Measurements from ENCODE around the gene SSC5D. TPM values are rescaled to one million over a fixed set of nuclear protein-coding genes. Genes with fewer than 3 reads are reported as not detected.

Gene SSC5D
- 0.68 and 5.7 TPM in 2 replicates for total RNA-seq (ENCODE audit: low replicate concordance)

DNA sequence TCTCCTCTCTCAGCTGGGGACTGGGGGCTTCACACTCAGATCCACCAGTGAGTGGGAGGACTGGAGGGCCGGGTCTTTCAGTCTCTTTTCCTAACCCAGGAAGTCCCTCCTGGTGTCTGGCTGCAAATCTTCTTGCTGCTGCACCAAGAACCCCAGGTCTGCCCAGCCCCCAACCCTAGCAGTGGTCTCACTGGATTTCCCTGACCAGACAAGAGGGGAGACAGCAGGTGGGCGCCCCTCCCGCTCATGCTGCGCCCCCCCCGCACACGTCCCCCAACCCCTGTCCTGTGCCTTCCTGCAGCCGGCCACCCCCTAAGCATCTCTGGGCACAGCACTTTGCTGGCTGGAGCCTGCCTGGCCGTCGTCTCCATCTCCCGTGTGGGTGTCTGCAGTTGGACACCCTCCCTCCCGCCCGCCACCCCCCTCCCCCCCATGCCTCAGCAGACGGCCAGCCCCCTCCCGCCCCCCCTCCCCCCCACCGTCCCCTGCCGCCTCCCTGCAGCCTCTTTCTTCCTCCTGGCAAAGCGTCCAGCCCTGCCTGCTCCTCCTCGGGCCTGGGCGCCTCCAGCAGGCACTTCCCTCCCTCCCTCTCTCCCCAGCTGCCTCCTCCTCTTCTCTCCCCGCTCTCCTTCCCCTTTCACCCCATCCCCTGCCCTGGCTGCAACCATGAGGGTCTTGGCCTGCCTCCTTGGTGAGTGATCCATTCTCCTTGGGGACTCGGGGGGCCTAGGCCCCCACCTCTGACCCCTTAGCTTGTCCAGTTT is at the start of gene SSC5D:
SSC5D (plus strand) TSS at position 513 of the 764 bp plus-strand sequence; CDS start at position 667, 154 bp downstream.

GRCh38 chr19:55443045-55443823 is 45.0 kb upstream of the SSC5D start, which contains the start of gene SHISA7:
Gene SHISA7 (minus strand): TSS chr19:55443300. CDS start chr19:55442863, 437 bp downstream.

DNA sequence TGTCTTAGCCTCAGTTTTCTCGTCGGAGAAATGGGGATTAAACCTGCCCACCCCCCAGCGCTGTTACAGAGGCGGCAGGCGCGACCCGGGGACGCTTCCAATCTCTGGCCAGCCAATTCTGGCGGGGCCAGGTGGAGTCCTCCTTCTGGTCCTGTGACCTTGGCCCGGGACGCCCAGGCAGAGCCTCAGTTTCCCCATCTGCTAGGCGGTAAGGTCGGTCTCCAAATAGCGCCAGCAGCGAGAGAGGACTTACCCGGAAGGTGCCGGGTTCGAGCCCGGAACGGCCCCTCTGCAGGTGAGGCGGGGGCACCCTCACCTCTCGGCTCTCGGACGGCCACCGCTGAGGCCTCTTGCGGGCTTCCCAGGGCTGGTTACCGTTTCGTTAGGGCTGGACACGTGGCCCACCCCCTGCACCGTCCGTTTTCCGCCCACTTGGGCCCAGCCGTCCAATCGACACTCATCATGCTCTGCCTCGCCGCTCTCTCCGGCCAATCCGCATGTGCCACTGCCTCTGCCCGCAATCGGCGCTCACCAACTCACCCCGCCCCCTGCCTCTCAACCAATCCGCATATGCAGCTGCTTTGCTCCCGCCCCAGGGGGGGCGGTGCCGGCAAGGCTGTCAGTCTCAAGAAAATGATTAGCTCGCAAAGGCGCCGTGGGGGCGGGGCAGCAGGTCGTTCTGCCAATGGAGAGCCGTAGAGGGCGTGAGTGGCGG is 26.8 kb upstream of the SSC5D start, which contains the start of gene ISOC2:
ISOC2 (minus strand) TSS at position 384 of the 715 bp plus-strand sequence. CDS start 5,156 bp downstream, outside the sequence.

GRCh38 chr19:55464662-55465054 is 23.6 kb upstream of the SSC5D start, which contains the start of gene C19orf85:
Gene C19orf85 (minus strand): TSS chr19:55464751. CDS start chr19:55464554, 197 bp downstream.

GRCh38 chr19:55476100-55476775 is 12.0 kb upstream of the SSC5D start, which contains the start of gene ZNF628:
Gene ZNF628 (plus strand): TSS chr19:55476617. CDS start chr19:55479911, 3,294 bp downstream.

GRCh38 chr19:55484593-55485438 is 3.4 kb upstream of the SSC5D start, which contains the start of gene NAT14:
Gene NAT14 (plus strand): TSS chr19:55485188. CDS start chr19:55485709, 521 bp downstream.

DNA sequence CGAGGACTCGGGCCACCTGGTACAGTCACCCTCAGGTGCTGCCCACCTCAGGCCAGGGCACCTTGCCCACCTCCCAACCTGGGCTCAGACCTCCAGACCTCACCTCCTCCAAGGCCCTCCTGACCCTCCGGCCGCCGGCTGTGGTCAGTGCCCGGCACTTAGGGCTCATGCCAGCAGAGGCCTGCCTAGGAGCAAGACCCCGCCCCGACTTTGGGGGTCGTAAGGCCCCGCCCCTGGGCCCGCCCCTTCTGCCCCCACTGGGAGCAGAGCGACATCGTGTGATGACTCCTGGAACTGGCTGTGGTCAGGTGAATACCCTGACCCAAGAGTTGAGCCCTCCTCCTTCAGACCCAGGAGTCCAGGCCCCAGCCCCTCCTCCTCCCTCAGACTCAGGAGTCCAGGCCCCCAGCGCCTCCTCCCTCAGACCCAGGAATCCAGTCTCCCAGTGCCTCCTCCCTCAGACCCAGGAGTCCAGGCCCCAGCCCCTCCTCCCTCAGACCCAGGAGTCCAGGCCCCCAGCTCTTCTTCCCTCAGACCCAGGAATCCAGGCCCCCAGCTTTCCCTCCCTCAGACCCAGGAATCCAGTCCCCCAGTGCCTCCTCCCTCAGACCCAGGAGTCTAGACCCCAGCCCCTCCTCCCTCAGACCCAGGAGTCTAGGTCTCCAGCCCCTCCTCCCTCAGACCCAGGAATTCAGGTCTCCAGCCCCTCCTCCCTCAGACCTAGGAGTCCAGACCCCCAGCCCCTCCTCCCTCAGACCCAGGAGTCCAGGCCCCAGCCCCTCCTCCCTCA is 48.9 kb downstream of the SSC5D start, which contains the start of gene SBK2:
SBK2 (minus strand) TSS at position 183 of the 790 bp plus-strand sequence. CDS start 839 bp downstream, outside the sequence.

GRCh38 chr19:55545443-55545842 is 57.2 kb downstream of the SSC5D start, which contains the start of gene SBK3:
Gene SBK3 (minus strand): TSS chr19:55545543. CDS start chr19:55545543, 0 bp downstream.

Other genes with a start within 250 kb of the SSC5D start
- gene PPP6R1, start 229.4 kb upstream of the SSC5D start, total RNA-seq (ENCODE audit: low replicate concordance): 18.2 and 30.9 TPM in 2 replicates
- gene HSPBP1, start 208.3 kb upstream of the SSC5D start, total RNA-seq (ENCODE audit: low replicate concordance): 18.0 and 25.8 TPM in 2 replicates
- 6.9 and 11.3 TPM in 2 replicates for gene BRSK1, start 204.4 kb upstream of the SSC5D start, total RNA-seq (ENCODE audit: low replicate concordance)
- gene TMEM150B, start 163.1 kb upstream of the SSC5D start, total RNA-seq (ENCODE audit: low replicate concordance): not detected in 2 replicates
- 5.8 and 10.8 TPM in 2 replicates for gene KMT5C, start 148.6 kb upstream of the SSC5D start, total RNA-seq (ENCODE audit: low replicate concordance)
- not detected in 2 replicates for gene COX6B2, start 133.7 kb upstream of the SSC5D start, total RNA-seq (ENCODE audit: low replicate concordance)
- gene GARIN5B, start 125.2 kb upstream of the SSC5D start, total RNA-seq (ENCODE audit: low replicate concordance): not detected in 2 replicates
- 0.23 and 4.7 TPM in 2 replicates for gene IL11, start 118.0 kb upstream of the SSC5D start, total RNA-seq (ENCODE audit: low replicate concordance)
- gene TMEM190, start 111.6 kb upstream of the SSC5D start, total RNA-seq (ENCODE audit: low replicate concordance): not detected in 2 replicates
- 0.30 TPM in 1 of 2 replicates, not detected in the other for gene TMEM238, start 104.1 kb upstream of the SSC5D start, total RNA-seq (ENCODE audit: low replicate concordance)
- 245 and 291 TPM in 2 replicates for gene RPL28, start 102.5 kb upstream of the SSC5D start, total RNA-seq (ENCODE audit: low replicate concordance)
- gene UBE2S, start 80.6 kb upstream of the SSC5D start, total RNA-seq (ENCODE audit: low replicate concordance): 7.3 and 94.4 TPM in 2 replicates
- not detected in 2 replicates for gene SHISA7, start 45.1 kb upstream of the SSC5D start, total RNA-seq (ENCODE audit: low replicate concordance)
- 23.4 and 87.9 TPM in 2 replicates for gene ISOC2, start 26.8 kb upstream of the SSC5D start, total RNA-seq (ENCODE audit: low replicate concordance)
- not detected in 2 replicates for gene C19orf85, start 23.7 kb upstream of the SSC5D start, total RNA-seq (ENCODE audit: low replicate concordance)
- 0.35 and 0.60 TPM in 2 replicates for gene ZNF628, start 11.8 kb upstream of the SSC5D start, total RNA-seq (ENCODE audit: low replicate concordance)
- 6.7 and 15.1 TPM in 2 replicates for gene NAT14, start 3.2 kb upstream of the SSC5D start, total RNA-seq (ENCODE audit: low replicate concordance)
- gene SBK2, start 48.7 kb downstream of the SSC5D start, total RNA-seq (ENCODE audit: low replicate concordance): not detected in 2 replicates
- not detected in 2 replicates for gene SBK3, start 57.1 kb downstream of the SSC5D start, total RNA-seq (ENCODE audit: low replicate concordance)
- gene ZNF579, start 92.4 kb downstream of the SSC5D start, total RNA-seq (ENCODE audit: low replicate concordance): 0.94 and 3.3 TPM in 2 replicates
- gene FIZ1, start 111.1 kb downstream of the SSC5D start, total RNA-seq (ENCODE audit: low replicate concordance): 1.3 and 1.6 TPM in 2 replicates
- gene ZNF524, start 111.9 kb downstream of the SSC5D start, total RNA-seq (ENCODE audit: low replicate concordance): 7.3 and 7.5 TPM in 2 replicates
- under 0.01 and 0.53 TPM in 2 replicates for gene ZNF865, start 117.2 kb downstream of the SSC5D start, total RNA-seq (ENCODE audit: low replicate concordance)
- gene ZNF784, start 136.1 kb downstream of the SSC5D start, total RNA-seq (ENCODE audit: low replicate concordance): 2.0 and 3.5 TPM in 2 replicates
- 3.6 and 6.4 TPM in 2 replicates for gene ZNF580, start 152.6 kb downstream of the SSC5D start, total RNA-seq (ENCODE audit: low replicate concordance)
- gene ZNF581, start 155.2 kb downstream of the SSC5D start, total RNA-seq (ENCODE audit: low replicate concordance): 18.8 and 20.7 TPM in 2 replicates
- gene CCDC106, start 159.8 kb downstream of the SSC5D start, total RNA-seq (ENCODE audit: low replicate concordance): 2.7 and 6.4 TPM in 2 replicates
- gene U2AF2, start 166.6 kb downstream of the SSC5D start, total RNA-seq (ENCODE audit: low replicate concordance): 82.3 and 109 TPM in 2 replicates
- 54.2 and 64.5 TPM in 2 replicates for gene EPN1, start 186.8 kb downstream of the SSC5D start, total RNA-seq (ENCODE audit: low replicate concordance)
- gene NLRP9, start 250.0 kb downstream of the SSC5D start, total RNA-seq (ENCODE audit: low replicate concordance): not detected in 2 replicates

All from smooth muscle cell of the coronary artery (primary cell).